GM21423 (cell line): ENCODE results near the gene ZNF316.
"Not testable (repeated sequence)": the region's sequence is repeated elsewhere in the genome, so short reads cannot be mapped to it uniquely, and the experiment has no call there.

Experiments used
- ATAC-seq: cut with Tn5 transposase; IDR thresholded peaks from one replicate; pipeline ENCODE4 v1.9.1; 2021; ENCODE audit warnings: mild to moderate bottlenecking, moderate library complexity; ENCODE audit not compliant: unreplicated experiment

The ZNF316 gene

DNA sequence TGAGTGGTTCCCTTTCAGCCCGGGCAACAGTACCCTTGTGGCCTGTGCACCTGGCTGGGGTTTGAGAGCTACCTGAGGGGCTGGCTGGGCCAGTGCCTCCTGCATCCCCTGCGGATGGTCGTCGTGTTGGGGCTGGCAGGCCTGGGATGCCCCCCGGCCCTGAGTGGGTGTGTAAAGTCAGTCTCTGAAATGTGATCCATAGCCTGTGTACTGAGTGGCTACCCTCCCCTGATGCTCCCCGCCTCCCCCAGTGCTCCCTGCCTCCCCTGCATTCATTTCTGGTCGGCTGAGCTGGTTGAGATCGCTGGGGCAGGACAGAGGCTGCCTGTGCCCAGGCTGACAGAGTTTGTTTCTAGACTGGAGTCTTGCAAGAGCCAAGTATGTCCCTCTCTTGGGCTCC lies 9.3 kb downstream of the ZNF316 start:
- no peak for ATAC-seq

- ATAC-seq, result no peak
Observed at GRCh38 chr7:6647080-6647479, 10.0 kb downstream of the ZNF316 start.

GRCh38 chr7:6647541-6647940 lies 10.4 kb downstream of the ZNF316 start:
- no peak for ATAC-seq

- ATAC-seq, result no peak
Observed at GRCh38 chr7:6648066-6648814, 11.1 kb downstream of the ZNF316 start.

DNA sequence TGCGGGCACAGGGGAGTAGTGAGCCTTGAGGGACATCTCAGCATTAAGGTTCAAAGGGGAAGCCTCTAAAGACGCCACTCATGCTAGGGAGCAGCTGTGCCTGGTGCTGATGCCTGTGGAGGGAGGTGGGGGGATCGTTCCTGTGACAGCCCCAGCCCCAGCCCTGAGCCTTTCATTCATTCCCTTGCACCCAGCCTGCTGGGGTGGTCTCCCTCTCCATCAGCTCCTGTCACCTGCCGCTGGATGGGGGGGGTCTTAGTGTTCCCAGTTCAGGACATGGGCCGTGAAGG lies 11.6 kb downstream of the ZNF316 start:
- no peak for ATAC-seq

- ATAC-seq, result no peak
Observed at GRCh38 chr7:6649241-6649961, 12.3 kb downstream of the ZNF316 start.

GRCh38 chr7:6650086-6650485 lies 13.0 kb downstream of the ZNF316 start:
- no peak for ATAC-seq

GRCh38 chr7:6650521-6651011 lies 13.4 kb downstream of the ZNF316 start:
- no peak for ATAC-seq

GRCh38 chr7:6651851-6652445 lies 14.8 kb downstream of the ZNF316 start:
- ATAC-seq, result no peak

DNA sequence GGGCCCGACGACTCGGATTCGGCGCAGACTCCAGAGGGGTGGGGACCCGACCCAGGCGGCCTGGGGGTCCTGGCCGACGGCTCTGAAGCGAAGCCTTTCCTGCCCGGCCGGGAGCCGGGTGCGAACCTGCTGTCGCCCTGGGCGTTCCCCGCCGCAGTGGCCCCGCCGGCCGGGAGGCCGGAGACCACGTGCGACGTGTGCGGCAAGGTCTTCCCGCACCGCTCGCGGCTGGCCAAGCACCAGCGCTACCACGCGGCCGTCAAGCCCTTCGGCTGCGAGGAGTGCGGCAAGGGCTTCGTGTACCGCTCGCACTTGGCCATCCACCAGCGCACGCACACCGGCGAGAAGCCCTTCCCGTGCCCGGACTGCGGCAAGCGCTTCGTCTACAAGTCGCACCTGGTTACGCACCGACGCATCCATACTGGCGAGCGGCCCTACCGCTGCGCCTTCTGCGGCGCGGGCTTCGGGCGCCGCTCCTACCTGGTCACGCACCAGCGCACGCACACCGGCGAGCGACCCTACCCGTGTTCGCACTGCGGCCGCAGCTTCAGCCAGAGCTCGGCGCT lies 15.4 kb downstream of the ZNF316 start:
- no peak for ATAC-seq

- no peak for ATAC-seq
Observed at GRCh38 chr7:6653071-6654003, 16.2 kb downstream of the ZNF316 start.

DNA sequence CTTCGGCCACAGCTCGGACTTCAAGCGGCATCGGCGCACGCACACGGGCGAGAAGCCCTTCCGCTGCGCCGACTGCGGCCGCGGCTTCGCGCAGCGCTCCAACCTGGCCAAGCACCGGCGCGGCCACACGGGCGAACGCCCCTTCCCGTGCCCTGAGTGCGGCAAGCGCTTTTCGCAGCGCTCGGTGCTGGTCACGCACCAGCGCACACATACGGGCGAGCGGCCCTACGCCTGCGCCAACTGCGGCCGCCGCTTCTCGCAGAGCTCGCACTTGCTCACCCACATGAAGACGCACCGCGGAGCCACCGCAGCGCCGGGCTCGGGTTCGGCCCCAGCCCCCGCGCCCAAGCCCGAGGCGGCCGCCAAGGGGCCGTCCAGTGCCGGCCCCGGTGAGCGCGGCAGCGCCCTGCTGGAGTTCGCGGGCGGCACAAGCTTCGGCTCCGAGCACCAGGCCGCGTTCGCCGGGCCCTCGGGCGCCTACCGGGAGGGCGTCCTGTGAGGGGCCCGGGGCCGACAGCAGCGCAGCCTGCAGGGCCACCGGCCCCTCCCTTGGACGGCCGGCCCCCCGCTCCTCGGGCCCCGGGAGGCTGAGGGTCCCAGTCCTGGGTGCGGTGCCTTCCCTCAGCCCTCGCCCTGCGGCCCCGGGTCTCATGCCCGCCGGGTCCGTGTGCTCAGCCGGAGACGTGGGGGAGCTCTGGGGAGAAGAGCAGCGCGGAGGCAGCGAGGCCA lies 17.2 kb downstream of the ZNF316 start:
- ATAC-seq, result no peak

DNA sequence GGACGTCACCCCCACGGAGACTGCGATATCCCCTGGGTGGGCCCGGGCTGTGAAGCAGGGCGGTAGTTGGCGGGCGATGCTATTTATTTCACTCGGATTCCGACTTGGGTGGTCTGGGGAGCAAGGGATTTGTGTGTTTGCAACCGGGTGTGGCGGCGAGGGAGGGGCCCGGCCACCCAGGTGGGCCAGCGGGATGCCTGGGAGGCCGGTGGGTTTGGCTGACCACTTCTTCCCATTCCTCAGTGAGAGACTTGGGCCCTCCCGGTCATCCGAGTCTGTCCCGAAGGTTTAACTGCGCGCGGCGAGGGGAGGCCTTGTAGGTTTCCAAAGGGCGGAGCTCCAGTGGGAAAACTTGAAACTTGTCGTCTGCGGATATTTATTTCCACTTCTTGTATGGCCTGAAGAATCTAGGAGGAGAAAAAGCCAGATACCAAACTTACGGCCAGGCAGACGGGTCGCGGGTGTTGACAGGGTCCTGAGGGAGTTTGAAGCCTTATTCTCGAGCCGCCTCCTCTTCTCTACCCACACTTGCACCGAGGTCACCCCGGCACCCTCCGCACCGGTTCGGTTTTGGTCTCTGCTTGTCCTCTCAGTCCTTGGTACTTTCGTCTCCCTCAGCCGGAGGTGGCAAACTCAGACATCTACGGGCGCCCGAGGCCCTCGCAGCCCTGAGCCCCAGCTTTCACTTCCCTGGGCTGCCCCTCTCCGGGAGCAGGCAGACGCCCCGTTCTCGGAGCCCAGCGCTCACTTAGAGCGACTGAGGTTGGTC lies 17.9 kb downstream of the ZNF316 start:
- no peak for ATAC-seq

- no peak for ATAC-seq
Observed at GRCh38 chr7:6655636-6656385, 18.7 kb downstream of the ZNF316 start.

GRCh38 chr7:6656413-6656812 lies 19.3 kb downstream of the ZNF316 start:
- ATAC-seq, result no peak

DNA sequence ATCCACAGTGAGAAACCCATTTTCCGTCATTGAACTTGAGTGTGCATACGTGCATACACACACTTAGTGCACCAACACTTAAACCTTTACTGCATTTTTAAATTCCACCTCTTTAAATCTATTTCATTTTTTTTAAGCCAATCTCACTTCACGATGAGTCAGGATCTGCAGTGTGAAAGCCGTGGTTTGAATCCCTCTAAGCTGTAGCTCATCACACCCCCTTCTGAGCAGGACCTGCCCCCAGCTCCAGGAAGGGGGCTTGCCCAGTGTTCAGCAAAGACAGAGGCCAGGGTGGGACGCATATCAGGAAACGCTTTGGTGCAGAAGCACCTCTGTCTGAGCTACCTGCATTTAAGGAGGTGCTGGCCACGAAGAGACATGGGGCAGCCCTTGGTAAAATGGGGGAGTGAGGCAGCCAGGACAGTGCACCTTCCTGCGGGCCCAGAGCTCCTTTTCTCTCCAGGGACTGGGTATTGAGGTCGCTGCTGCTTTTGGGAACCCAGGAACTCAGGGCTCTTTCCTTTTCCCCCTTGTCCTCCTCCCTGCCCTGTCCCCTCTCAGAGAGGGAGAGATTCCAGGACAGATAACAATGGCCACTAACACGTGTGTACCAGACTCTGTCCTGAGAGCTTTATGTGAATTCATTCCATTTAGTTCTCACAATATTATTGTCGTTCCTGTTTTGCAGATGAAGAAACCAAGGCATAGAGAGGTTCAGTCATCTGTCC lies 21.7 kb downstream of the ZNF316 start:
- ATAC-seq, result no peak

DNA sequence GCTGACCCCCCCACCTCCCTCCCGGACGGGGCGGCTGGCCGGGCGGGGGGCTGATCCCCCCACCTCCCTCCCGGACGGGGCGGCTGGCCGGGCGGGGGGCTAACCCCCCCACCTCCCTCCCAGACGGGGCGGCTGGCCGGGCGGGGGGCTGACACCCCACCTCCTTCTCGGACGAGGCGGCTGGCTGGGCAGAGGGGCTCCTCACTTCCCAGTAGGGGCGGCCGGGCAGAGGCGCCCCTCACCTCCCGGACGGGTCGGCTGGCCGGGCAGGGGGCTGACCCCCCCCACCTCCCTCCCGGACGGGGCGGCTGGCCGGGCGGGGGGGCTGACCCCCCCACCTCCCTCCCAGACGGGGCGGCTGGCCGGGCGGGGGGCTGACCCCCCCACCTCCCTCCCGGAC lies 33.7 kb downstream of the ZNF316 start:
- not testable (repeated sequence) for ATAC-seq

GRCh38 chr7:6675807-6676405 lies 38.8 kb downstream of the ZNF316 start:
- ATAC-seq, result no peak
